Measurements from ENCODE around the gene AKR1E2. TPM values are rescaled to one million over a fixed set of nuclear protein-coding genes. Genes with fewer than 3 reads are reported as not detected.

The AKR1E2 gene
- total RNA-seq, 1 donor from 2014 or later, result 8.7 TPM

DNA sequence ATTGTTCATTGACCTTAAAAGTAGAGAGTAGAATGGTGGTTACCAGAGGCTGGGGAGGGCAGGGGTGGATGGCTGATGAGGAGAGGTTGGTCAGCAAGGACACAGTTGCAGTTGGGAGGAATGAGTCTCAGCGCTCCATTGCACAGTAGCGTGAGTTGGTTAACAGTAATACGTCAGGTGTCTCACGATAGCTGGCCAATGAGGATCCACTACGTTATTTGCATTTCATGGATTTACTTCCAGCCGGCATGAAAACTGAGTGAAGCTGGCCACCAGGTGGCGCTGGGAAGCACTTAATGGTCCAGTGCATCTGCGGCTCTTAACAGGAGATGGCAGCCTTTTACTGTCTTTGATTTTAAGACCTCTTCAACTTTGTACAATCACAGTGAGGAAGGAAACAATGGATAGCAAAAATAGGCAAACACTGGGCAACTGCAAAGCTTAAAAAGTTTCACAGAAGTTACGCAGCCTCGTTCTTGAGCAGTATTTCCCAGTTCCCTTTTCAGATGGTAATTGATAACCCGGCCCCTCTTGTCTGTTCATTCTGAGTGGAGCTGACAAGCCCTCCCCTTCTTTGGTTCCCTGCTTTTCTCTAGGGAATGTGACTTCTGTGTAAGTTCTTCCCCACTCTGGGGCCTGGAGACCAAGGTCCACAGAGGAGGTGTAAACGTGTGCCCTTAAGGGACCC, 23.7 kb downstream of the AKR1E2 start:
- Mint-ChIP-seq H3K4me3 (ENCODE audit: unreplicated experiment) (no peak overlapping the region), H3K27me3 (ENCODE audit: unreplicated experiment) (no peaks in the 10 kb centered on the region), H3K36me3 (ENCODE audit: unreplicated experiment) (no peaks in the 10 kb centered on the region), H3K27ac (ENCODE audit: unreplicated experiment) (no peak overlapping the region), H3K9me3 (ENCODE audit: unreplicated experiment) (no peaks in the 10 kb centered on the region), H3K4me1 (ENCODE audit: low read depth, unreplicated experiment) (peaks cover 7% of the 10 kb centered on the region)
- TF ChIP-seq, protein P1, sequence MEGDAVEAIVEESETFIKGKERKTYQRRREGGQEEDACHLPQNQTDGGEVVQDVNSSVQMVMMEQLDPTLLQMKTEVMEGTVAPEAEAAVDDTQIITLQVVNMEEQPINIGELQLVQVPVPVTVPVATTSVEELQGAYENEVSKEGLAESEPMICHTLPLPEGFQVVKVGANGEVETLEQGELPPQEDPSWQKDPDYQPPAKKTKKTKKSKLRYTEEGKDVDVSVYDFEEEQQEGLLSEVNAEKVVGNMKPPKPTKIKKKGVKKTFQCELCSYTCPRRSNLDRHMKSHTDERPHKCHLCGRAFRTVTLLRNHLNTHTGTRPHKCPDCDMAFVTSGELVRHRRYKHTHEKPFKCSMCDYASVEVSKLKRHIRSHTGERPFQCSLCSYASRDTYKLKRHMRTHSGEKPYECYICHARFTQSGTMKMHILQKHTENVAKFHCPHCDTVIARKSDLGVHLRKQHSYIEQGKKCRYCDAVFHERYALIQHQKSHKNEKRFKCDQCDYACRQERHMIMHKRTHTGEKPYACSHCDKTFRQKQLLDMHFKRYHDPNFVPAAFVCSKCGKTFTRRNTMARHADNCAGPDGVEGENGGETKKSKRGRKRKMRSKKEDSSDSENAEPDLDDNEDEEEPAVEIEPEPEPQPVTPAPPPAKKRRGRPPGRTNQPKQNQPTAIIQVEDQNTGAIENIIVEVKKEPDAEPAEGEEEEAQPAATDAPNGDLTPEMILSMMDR (IDR thresholded peaks at IDR 0.05; ENCODE audit: partially characterized antibody, unreplicated experiment), result peak; percentile 98
- DNase-seq, result peak; percentile 91

DNA sequence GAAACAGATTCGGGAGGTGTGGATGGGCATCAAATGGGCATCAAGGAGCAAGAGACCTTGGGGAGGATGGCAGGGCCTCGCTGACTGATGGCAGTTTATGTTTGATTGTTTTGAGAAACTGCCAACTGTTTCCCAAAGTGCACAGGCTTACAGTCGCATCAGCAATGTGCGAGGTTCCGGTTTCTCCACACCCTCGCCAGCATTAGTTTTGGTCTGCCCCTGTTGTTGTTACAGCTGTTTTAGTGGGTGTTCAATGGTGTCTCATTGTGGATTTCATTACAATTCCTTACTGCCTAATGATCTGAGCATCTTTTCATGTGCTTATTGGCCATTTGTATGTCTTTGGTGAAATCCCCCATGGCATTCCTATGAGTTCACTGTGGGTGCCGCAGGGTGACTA, 24.4 kb downstream of the AKR1E2 start:
- Mint-ChIP-seq H3K9me3 (ENCODE audit: unreplicated experiment) (no peaks in the 10 kb centered on the region), H3K4me3 (ENCODE audit: unreplicated experiment) (no peak overlapping the region), H3K27me3 (ENCODE audit: unreplicated experiment) (no peaks in the 10 kb centered on the region), H3K4me1 (ENCODE audit: low read depth, unreplicated experiment) (peaks cover 7% of the 10 kb centered on the region), H3K36me3 (ENCODE audit: unreplicated experiment) (no peaks in the 10 kb centered on the region), H3K27ac (ENCODE audit: unreplicated experiment) (no peak overlapping the region)
- TF ChIP-seq, protein P1 (IDR thresholded peaks at IDR 0.05; ENCODE audit: partially characterized antibody, unreplicated experiment), result no peak
- DNase-seq, result no peak

GRCh38 chr10:4851176-4851575, 25.2 kb downstream of the AKR1E2 start:
- Mint-ChIP-seq H3K27ac (ENCODE audit: unreplicated experiment) (no peak overlapping the region), H3K27me3 (ENCODE audit: unreplicated experiment) (no peaks in the 10 kb centered on the region), H3K4me1 (ENCODE audit: low read depth, unreplicated experiment) (peaks cover 7% of the 10 kb centered on the region), H3K4me3 (ENCODE audit: unreplicated experiment) (no peak overlapping the region), H3K9me3 (ENCODE audit: unreplicated experiment) (no peaks in the 10 kb centered on the region), H3K36me3 (ENCODE audit: unreplicated experiment) (no peaks in the 10 kb centered on the region)
- TF ChIP-seq, protein P1 (IDR thresholded peaks at IDR 0.05; ENCODE audit: partially characterized antibody, unreplicated experiment), result no peak
- DNase-seq, result no peak

DNA sequence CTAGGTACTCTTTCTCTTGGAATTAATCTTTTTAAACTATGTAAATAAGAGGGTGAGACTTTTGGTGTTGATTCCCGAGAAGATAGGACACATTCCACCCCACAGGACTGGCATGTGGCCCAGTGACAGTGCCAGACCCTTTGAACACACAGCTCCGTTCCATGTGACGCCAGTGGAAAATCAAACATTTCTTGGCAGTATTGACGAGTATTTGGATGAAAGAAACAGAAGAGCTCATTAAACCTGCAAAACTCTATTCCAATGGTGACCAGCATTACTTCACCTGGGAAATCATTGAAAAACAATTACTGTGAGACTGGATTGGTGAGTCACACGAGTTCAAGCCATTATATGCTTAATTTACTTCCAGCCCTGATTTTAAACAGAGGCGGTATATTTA, 25.8 kb downstream of the AKR1E2 start:
- no peak overlapping the region for H3K27ac Mint-ChIP-seq (ENCODE audit: unreplicated experiment)
- TF ChIP-seq, protein P1 (IDR thresholded peaks at IDR 0.05; ENCODE audit: partially characterized antibody, unreplicated experiment), result no peak

DNA sequence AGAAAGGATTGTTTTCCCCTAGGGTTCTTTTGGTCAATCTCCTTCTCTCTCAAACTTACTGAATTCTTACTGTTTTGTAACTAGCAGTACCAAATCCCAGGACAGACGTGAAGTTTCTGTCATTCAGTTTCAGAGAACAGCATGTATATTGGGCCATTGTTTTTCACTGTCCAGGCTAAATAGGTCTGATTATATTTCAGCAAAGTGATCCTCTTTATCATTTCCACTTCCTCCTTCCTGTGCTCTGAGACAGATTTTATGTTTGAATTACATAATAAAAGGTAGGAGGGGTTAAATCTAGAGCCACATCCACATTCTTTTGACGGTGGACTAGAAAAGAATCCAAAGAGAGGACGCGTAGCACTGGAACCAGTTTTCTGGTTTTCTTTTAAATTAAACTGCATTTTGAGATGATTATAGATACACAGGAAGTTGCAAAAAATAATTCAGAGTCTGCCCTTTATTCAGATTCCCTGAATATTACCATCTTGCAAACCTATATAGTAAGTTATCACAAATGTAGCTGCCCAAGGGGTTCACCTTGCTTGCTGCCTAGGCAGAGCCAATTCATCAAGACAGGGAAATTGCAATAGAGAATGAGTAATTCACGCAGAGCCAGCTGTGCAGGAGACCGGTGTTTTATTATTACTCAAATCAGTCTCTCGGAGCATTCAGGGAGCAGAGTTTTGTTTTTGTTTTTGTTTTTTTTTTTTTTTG, 40.1 kb downstream of the AKR1E2 start:
- Mint-ChIP-seq H3K4me1 (ENCODE audit: low read depth, unreplicated experiment) (no peaks in the 10 kb centered on the region), H3K36me3 (ENCODE audit: unreplicated experiment) (no peaks in the 10 kb centered on the region), H3K4me3 (ENCODE audit: unreplicated experiment) (no peak overlapping the region), H3K27ac (ENCODE audit: unreplicated experiment) (no peak overlapping the region), H3K9me3 (ENCODE audit: unreplicated experiment) (no peaks in the 10 kb centered on the region), H3K27me3 (ENCODE audit: unreplicated experiment) (no peaks in the 10 kb centered on the region)
- TF ChIP-seq, protein P1 (IDR thresholded peaks at IDR 0.05; ENCODE audit: partially characterized antibody, unreplicated experiment), result no peak
- no peak for DNase-seq

More for the DNA sequence above, 25.8 kb downstream of the AKR1E2 start:
- Mint-ChIP-seq H3K36me3 (ENCODE audit: unreplicated experiment) (no peaks in the 10 kb centered on the region), H3K9me3 (ENCODE audit: unreplicated experiment) (no peaks in the 10 kb centered on the region), H3K27me3 (ENCODE audit: unreplicated experiment) (no peaks in the 10 kb centered on the region), H3K4me3 (ENCODE audit: unreplicated experiment) (no peak overlapping the region), H3K4me1 (ENCODE audit: low read depth, unreplicated experiment) (peaks cover 7% of the 10 kb centered on the region)
- DNase-seq, result no peak

Data from glutamatergic neuron (in vitro differentiated cells).